SK-N-SH (cell line): ENCODE measurements around the gene ERMN. TPM values are rescaled to one million over a fixed set of nuclear protein-coding genes. Genes with fewer than 3 reads are reported as not detected.
A peak's percentile ranks its signal among the peaks of the same experiment; 100 is the strongest.

Experiments
- CTCF ChIA-PET: fragments of 300-600, 350-600 bp; formaldehyde crosslinking; extraction: SDS; loops from one replicate; lab custom pipeline; 2021; lab: Yijun Ruan, JAX
- POLR2A ChIA-PET: fragments of 350-600 bp; sonication (Branson Sonifier 250); formaldehyde crosslinking; extraction: SDS; loops from one replicate; lab custom pipeline; 2020; ENCODE audit warnings: antibody characterized with exemption, inconsistent platforms; lab: Yijun Ruan, JAX
- DNase-seq: peaks from one replicate; pipeline ENCODE4 v3.0.0; 2012
- H2AFZ ChIP-seq: fragments of 200-600 bp; sonication (generic); 2 replicates; pipeline ENCODE4 v1.8.1; 2016; ENCODE audit warnings: antibody characterized with exemption, mild to moderate bottlenecking, low read depth
- H3F3A ChIP-seq: fragments of 200-600 bp; sonication (generic); replicated peaks from 2 replicates; pipeline ENCODE3; 2016; ENCODE audit warnings: antibody characterized with exemption, mild to moderate bottlenecking; ENCODE audit not compliant: insufficient read depth
- H3K27ac ChIP-seq, 2 experiments: fragments of 200-500 bp in 1 of 2; fragments of 200-600 bp in 1 of 2; sonication (Bioruptor generic) in 1 of 2; sonication (generic), shearing (Covaris generic) in 1 of 2; 2 replicates each; pipeline versions ENCODE4 v1.5.1 to v1.6.1; 2014 to 2016; ENCODE audit warnings: low read depth in 2 of 2, inconsistent platforms in 1 of 2, low read length in 1 of 2, mild to moderate bottlenecking in 1 of 2, mixed read lengths in 1 of 2
- H3K27me3 ChIP-seq: fragments of 200-600 bp; sonication (generic), shearing (Covaris generic); 2 replicates; pipeline ENCODE4 v1.6.1; 2016; ENCODE audit warnings: mixed run types; ENCODE audit not compliant: insufficient read depth
- H3K36me3 ChIP-seq, 2 experiments: fragments of 200-500 bp in 1 of 2; fragments of 200-600 bp in 1 of 2; sonication (Bioruptor generic) in 1 of 2; sonication (generic) in 1 of 2; replicated peaks in 1 of 2; 2 replicates each; pipeline versions ENCODE3 to v1.5.1; 2014 to 2016; ENCODE audit warnings: low read length in 1 of 2, mild to moderate bottlenecking in 1 of 2; ENCODE audit not compliant: insufficient read depth in 2 of 2, control insufficient read depth in 1 of 2
- H3K4me1 ChIP-seq, 2 experiments: fragments of 200-500 bp in 1 of 2; fragments of 200-600 bp in 1 of 2; sonication (Bioruptor generic) in 1 of 2; sonication (generic), shearing (Covaris generic) in 1 of 2; 2 replicates each; pipeline versions ENCODE4 v1.5.1 to v1.6.1; 2014 to 2016; ENCODE audit warnings: low read depth in 1 of 2, low read length in 1 of 2, mixed run types in 1 of 2; ENCODE audit not compliant: insufficient read depth in 2 of 2, control insufficient read depth in 1 of 2
- H3K4me2 ChIP-seq: fragments of 200-600 bp; sonication (generic), shearing (Covaris generic); 2 replicates; pipeline ENCODE4 v1.6.1; 2017; ENCODE audit warnings: mixed run types
- H3K4me3 ChIP-seq, 2 experiments: fragments of 200-500 bp in 1 of 2; fragments of 200-600 bp in 1 of 2; sonication (Bioruptor generic) in 1 of 2; sonication (generic), shearing (Covaris generic) in 1 of 2; 2 replicates each; pipeline versions ENCODE4 v1.5.1 to v1.8.1; 2014 to 2016; ENCODE audit warnings: low read depth in 2 of 2, inconsistent platforms in 1 of 2, low read length in 1 of 2, mild to moderate bottlenecking in 1 of 2, mixed read lengths in 1 of 2, moderate library complexity in 1 of 2
- H3K79me2 ChIP-seq: fragments of 200-600 bp; sonication (generic); 2 replicates; pipeline ENCODE4 v1.8.1; 2017; ENCODE audit warnings: mild to moderate bottlenecking; ENCODE audit not compliant: insufficient read depth
- H3K9ac ChIP-seq: fragments of 200-600 bp; sonication (generic); 2 replicates; pipeline ENCODE4 v1.6.1; 2017; ENCODE audit warnings: mixed run types
- H3K9me2 ChIP-seq: fragments of 200-600 bp; sonication (generic); 2 replicates; pipeline ENCODE4 v1.6.1; 2017; ENCODE audit warnings: mixed run types
- H3K9me3 ChIP-seq: fragments of 200-600 bp; sonication (generic); 2 replicates; pipeline ENCODE4 v1.6.1; 2017; ENCODE audit warnings: mixed run types, mild to moderate bottlenecking, moderate library complexity
- H4K20me1 ChIP-seq: fragments of 200-600 bp; sonication (generic); 2 replicates; pipeline ENCODE4 v1.6.1; 2017; ENCODE audit warnings: mild to moderate bottlenecking, mixed run types; ENCODE audit not compliant: insufficient read depth
- CHD2 ChIP-seq: fragments of 150-350 bp; IDR thresholded peaks from 2 replicates; pipeline ENCODE4 v1.6.1; 2018; ENCODE audit warnings: low read length; ENCODE audit not compliant: partially characterized antibody
- CTCF ChIP-seq: fragments of 200-600 bp; sonication (generic); IDR thresholded peaks from 2 replicates; pipeline ENCODE4 v1.6.1; 2017; ENCODE audit warnings: antibody characterized with exemption, mild to moderate bottlenecking, moderate library complexity
- FOSL2 ChIP-seq: IDR thresholded peaks from 2 replicates; pipeline ENCODE4 v1.4.0; 2012; ENCODE audit warnings: low read depth, mild to moderate bottlenecking, moderate library complexity, borderline replicate concordance
- FOXJ3 ChIP-seq: sonication (generic); formaldehyde crosslinking; IDR thresholded peaks from 2 replicates; pipeline ENCODE4 v1.5.1; 2020; ENCODE audit warnings: mild to moderate bottlenecking, missing genetic modification reagents
- FOXM1 ChIP-seq: IDR thresholded peaks from 2 replicates; pipeline ENCODE4 v1.4.0; 2012; ENCODE audit warnings: low read depth, mild to moderate bottlenecking
- GATA2 ChIP-seq: sonication (generic); formaldehyde crosslinking; IDR thresholded peaks from 2 replicates; pipeline ENCODE4 v1.5.0; 2020; ENCODE audit warnings: mild to moderate bottlenecking, missing genetic modification reagents
- JUND ChIP-seq: IDR thresholded peaks from 2 replicates; pipeline ENCODE4 v1.4.0; 2012
- NFIC ChIP-seq: IDR thresholded peaks from 2 replicates; pipeline ENCODE4 v1.4.0; 2012; ENCODE audit warnings: borderline replicate concordance
- NRF1 ChIP-seq: IDR thresholded peaks from 2 replicates; pipeline ENCODE4 v1.6.1; 2012; ENCODE audit warnings: low read depth, mild to moderate bottlenecking, low read length
- PBX3 ChIP-seq: IDR thresholded peaks from 2 replicates; pipeline ENCODE4; 2012
- POLR2AphosphoS5 ChIP-seq: IDR thresholded peaks from 2 replicates; pipeline ENCODE4 v1.6.1; 2012; ENCODE audit warnings: low read depth, low read length
- RAD21 ChIP-seq: IDR thresholded peaks from 2 replicates; pipeline ENCODE4 v1.6.1; 2012; ENCODE audit warnings: mild to moderate bottlenecking, low read length
- RCOR1 ChIP-seq: fragments of 150-350 bp; IDR thresholded peaks from 2 replicates; pipeline ENCODE4 v1.6.1; 2017; ENCODE audit warnings: antibody characterized with exemption, low read length
- RXRA ChIP-seq: IDR thresholded peaks from 2 replicates; pipeline ENCODE4 v1.4.0; 2012; ENCODE audit warnings: low read depth, mild to moderate bottlenecking, borderline replicate concordance
- SMC3 ChIP-seq: IDR thresholded peaks from 2 replicates; pipeline ENCODE4 v1.6.1; 2012; ENCODE audit warnings: low read depth, low read length, improper control_type of control experiment
- TAF1 ChIP-seq: IDR thresholded peaks from 2 replicates; pipeline ENCODE4 v1.6.1; 2012; ENCODE audit warnings: low read depth, mild to moderate bottlenecking, low read length, moderate library complexity, borderline replicate concordance
- TEAD4 ChIP-seq: IDR thresholded peaks from 2 replicates; pipeline ENCODE4 v1.4.0; 2012; ENCODE audit warnings: mild to moderate bottlenecking, borderline replicate concordance; ENCODE audit not compliant: insufficient read depth
- USF2 ChIP-seq: fragments of 150-350 bp; IDR thresholded peaks from 2 replicates; pipeline ENCODE4 v1.6.1; 2017; ENCODE audit warnings: antibody characterized with exemption, low read length, low read depth, borderline replicate concordance
- WGBS: methylation state at CpG from one replicate; pipeline ENCODE4 v1.1.6; 2017; ENCODE audit warnings: low lambda C conversion rate; 5-methylcytosine and 5-hydroxymethylcytosine counted together
- polyA plus RNA-seq, 3 experiments: library from polyadenylated mRNA; depleted of rRNA; stranded (reverse); fragments of >200 nt; gene quantifications; 2 replicates each; pipeline ENCODE4 v1.2.3, GENCODE V29; 2012
- TF ChIP-seq, protein P1 (sequence below): IDR thresholded peaks from 2 replicates; pipeline ENCODE4 v1.4.0; 2012; ENCODE audit warnings: low read depth
- TF ChIP-seq, protein P2 (sequence below): IDR thresholded peaks from 2 replicates; pipeline ENCODE4 v1.4.0; 2012; ENCODE audit warnings: low read depth, borderline replicate concordance

ERMN gene
- polyA plus RNA-seq, 1 of the 3 experiments (the other 2 are of a cell fraction): not detected

DNA sequence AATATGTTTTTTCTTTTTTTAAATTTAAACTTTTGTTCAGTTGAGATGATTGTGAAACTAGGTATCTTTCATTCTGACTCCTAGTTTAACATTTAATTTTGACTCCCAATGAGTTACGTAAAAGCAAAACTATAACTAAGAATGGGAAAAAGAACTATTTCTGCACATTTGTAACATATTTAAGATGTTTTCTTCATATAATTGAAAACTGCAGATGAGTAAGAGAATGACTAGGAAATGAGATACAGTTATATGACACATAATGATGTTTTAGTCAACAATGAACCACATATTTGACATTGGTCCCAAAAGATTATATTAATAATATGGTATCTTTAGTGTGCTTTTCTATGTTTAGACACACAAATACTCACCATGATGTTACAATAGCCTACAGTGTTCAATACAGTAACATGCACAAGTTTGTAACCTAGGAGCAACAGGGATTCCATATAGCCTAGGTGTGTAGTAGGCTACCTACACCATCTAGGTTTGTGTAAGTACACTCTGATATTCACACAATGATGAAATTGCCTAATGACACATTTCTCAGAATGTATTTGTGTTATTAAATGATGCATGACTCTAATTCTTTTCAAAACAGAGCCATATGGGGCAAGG is 12.6 kb downstream of the ERMN start:
- Histone ChIP-seq H3K36me3 (no peaks in the 10 kb centered on the region), H3K27ac (peak overlapping the region in 1 of 2 experiments; percentile 18; a peak in 1 of 4 replicates), H3F3A (peaks cover 5% of the 10 kb centered on the region), H2AFZ (no peak overlapping the region), H3K27me3 (no peaks in the 10 kb centered on the region; the same call in 1 of the 2 replicates), H3K9me3 (no peaks in the 10 kb centered on the region), H3K9me2 (no peaks in the 10 kb centered on the region), H3K4me1 (0 out of 4 replicates have a peak, but pooled peaks cover 0 to 4% of the 10 kb centered on the region in 2 experiments), H3K4me3 (no peak overlapping the region), H3K79me2 (no peaks in the 10 kb centered on the region), H3K9ac (no peak overlapping the region), H4K20me1 (no peaks in the 10 kb centered on the region), H3K4me2 (no peak overlapping the region; the same call in 1 of the 2 replicates)
- DNase-seq: no peak
- POLR2A ChIA-PET: no interaction called here
- TF ChIP-seq RXRA (no peak), FOSL2 (peak; percentile 25; the same call in 1 of the 2 replicates)
- CTCF ChIA-PET: no interaction called here
- 30% methylated on average over 1 of the region's 1 CpG for WGBS

- Histone ChIP-seq H3K4me1 (0 out of 4 replicates have a peak, but pooled peaks cover 0 to 4% of the 10 kb centered on the region in 2 experiments), H3K4me3 (no peak overlapping the region), H3K27me3 (no peaks in the 10 kb centered on the region; the same call in 1 of the 2 replicates), H3K9ac (no peak overlapping the region), H3K27ac (no peak overlapping the region), H3K79me2 (no peaks in the 10 kb centered on the region), H3K36me3 (no peaks in the 10 kb centered on the region), H2AFZ (no peak overlapping the region), H3K4me2 (no peak overlapping the region), H3K9me2 (no peaks in the 10 kb centered on the region), H4K20me1 (no peaks in the 10 kb centered on the region), H3F3A (peaks cover 5% of the 10 kb centered on the region), H3K9me3 (no peaks in the 10 kb centered on the region)
- ChIA-PET CTCF (interaction anchor here (0.6 to 11.6 kb wide), 4 partner anchors 9 to 1243 kb away, joined by 3 to 123 read pairs (median 16); no protein-coding TSS in a partner anchor), POLR2A (no interaction called here)
- TF ChIP-seq SMC3: no peak
- TF ChIP-seq RCOR1: no peak
- no peak for TF ChIP-seq TAF1
- no peak for TF ChIP-seq FOXJ3 (CRISPR knock-in tag)
- no peak for TF ChIP-seq CTCF
- TF ChIP-seq CHD2: no peak
- TF ChIP-seq, protein P1, sequence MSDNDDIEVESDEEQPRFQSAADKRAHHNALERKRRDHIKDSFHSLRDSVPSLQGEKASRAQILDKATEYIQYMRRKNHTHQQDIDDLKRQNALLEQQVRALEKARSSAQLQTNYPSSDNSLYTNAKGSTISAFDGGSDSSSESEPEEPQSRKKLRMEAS: no peak
- no peak for TF ChIP-seq NFIC
- TF ChIP-seq, protein P2, sequence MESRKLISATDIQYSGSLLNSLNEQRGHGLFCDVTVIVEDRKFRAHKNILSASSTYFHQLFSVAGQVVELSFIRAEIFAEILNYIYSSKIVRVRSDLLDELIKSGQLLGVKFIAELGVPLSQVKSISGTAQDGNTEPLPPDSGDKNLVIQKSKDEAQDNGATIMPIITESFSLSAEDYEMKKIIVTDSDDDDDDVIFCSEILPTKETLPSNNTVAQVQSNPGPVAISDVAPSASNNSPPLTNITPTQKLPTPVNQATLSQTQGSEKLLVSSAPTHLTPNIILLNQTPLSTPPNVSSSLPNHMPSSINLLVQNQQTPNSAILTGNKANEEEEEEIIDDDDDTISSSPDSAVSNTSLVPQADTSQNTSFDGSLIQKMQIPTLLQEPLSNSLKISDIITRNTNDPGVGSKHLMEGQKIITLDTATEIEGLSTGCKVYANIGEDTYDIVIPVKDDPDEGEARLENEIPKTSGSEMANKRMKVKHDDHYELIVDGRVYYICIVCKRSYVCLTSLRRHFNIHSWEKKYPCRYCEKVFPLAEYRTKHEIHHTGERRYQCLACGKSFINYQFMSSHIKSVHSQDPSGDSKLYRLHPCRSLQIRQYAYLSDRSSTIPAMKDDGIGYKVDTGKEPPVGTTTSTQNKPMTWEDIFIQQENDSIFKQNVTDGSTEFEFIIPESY: no peak
- no peak for TF ChIP-seq PBX3
- TF ChIP-seq JUND: no peak
- no peak for TF ChIP-seq FOXM1
- TF ChIP-seq USF2: no peak
- no peak for TF ChIP-seq RAD21
- TF ChIP-seq POLR2AphosphoS5: no peak
- no peak for TF ChIP-seq RXRA
- no peak for TF ChIP-seq NRF1
- TF ChIP-seq TEAD4: no peak
- no peak for TF ChIP-seq GATA2 (CRISPR knock-in tag)
- 10% methylated on average over 1 of the region's 1 CpG for WGBS
- DNase-seq: no peak
Observed at GRCh38 chr2:157311706-157312105, 13.9 kb downstream of the ERMN start.
